H1 (cell line): ENCODE results near the gene PBX3.

Experiments used
- CTCF ChIP-seq, 3 experiments: IDR thresholded peaks; 1 replicate in 2 of 3; 2 replicates in 1 of 3; pipeline versions ENCODE4 v1.5.1 to v1.6.1; 2011; ENCODE audit warnings: low read length in 3 of 3, mild to moderate bottlenecking in 3 of 3, inconsistent platforms in 2 of 3, low read depth in 1 of 3, moderate library complexity in 1 of 3; ENCODE audit not compliant: insufficient read depth in 1 of 3; ENCODE audit errors: control extremely low read depth in 1 of 3
- JUND ChIP-seq: IDR thresholded peaks from 2 replicates; pipeline ENCODE4 v1.6.1; 2011; ENCODE audit warnings: mild to moderate bottlenecking, improper control_type of control experiment, low read length
- MAFK ChIP-seq: IDR thresholded peaks from 2 replicates; pipeline ENCODE4 v1.6.1; 2012; ENCODE audit warnings: low read depth, mild to moderate bottlenecking, improper control_type of control experiment, low read length
- POLR2A ChIP-seq, 2 experiments: IDR thresholded peaks; 1 replicate in 1 of 2; 2 replicates in 1 of 2; pipeline ENCODE4 v1.6.1; 2011; ENCODE audit warnings: low read depth in 2 of 2, low read length in 2 of 2, mild to moderate bottlenecking in 2 of 2; ENCODE audit errors: control extremely low read depth in 1 of 2
- POLR2AphosphoS5 ChIP-seq: IDR thresholded peaks from 2 replicates; pipeline ENCODE4 v1.6.1; 2011; ENCODE audit warnings: low read depth, low read length
- RAD21 ChIP-seq, 2 experiments: IDR thresholded peaks in 1 of 2; conservative IDR thresholded peaks in 1 of 2; 2 replicates each; pipeline ENCODE4 v1.6.1; 2011; ENCODE audit warnings: low read depth in 2 of 2, low read length in 2 of 2, improper control_type of control experiment in 1 of 2, inconsistent platforms in 1 of 2, mild to moderate bottlenecking in 1 of 2, moderate library complexity in 1 of 2
- SAP30 ChIP-seq: fragments of 300-600 bp; sonication (generic); IDR thresholded peaks from 2 replicates; pipeline ENCODE4 v1.7.1; 2012; ENCODE audit warnings: low read length, moderate library complexity, mild to moderate bottlenecking, inconsistent platforms; ENCODE audit not compliant: insufficient read depth, insufficient replicate concordance

DNA sequence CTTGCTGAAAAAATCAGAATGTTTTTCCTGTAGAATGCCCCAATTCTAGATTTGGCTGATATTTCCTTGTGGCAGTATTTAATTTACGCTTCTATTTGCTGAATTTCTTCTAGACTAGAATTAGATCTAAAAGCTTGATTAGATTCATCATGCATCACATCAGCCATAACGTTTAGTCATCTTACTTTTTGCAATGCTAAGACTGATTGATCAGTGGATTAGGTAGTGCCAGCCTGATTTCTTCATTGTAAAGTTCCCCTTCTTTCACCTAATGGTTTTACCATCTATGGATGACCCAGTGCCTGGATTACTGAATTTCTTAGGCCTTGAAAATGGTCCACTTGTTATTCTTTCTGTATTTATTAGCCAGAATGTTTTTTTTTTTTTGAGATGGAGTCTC, 83.9 kb downstream of the PBX3 start:
- TF ChIP-seq SAP30 (no peak), POLR2AphosphoS5 (no peak), CTCF (IDR thresholded peaks at IDR 0.05; ENCODE audit: control extremely low read depth in 1 of 3, insufficient read depth in 1 of 3, low read depth in 1 of 3, low read length in 3 of 3) (no peak), MAFK (no peak), POLR2A (IDR thresholded peaks at IDR 0.05; ENCODE audit: control extremely low read depth in 1 of 2, low read depth in 2 of 2, low read length in 2 of 2) (no peak), JUND (no peak), RAD21 (IDR thresholded peaks at IDR 0.05 in 1 of 2, conservative IDR thresholded peaks at IDR 0.05 in 1 of 2; ENCODE audit: low read depth in 2 of 2, low read length in 2 of 2) (no peak)
